ENCODE results near the gene MASP2. TPM values are rescaled to one million over a fixed set of nuclear protein-coding genes. Genes with fewer than 3 reads are reported as not detected.
A peak's percentile ranks its signal among the peaks of the same experiment; 100 is the strongest.

MASP2 gene
- total RNA-seq, 1 donor from 2014 or later: not detected

- H3K36me3 ChIP-seq (ENCODE audit: control insufficient read depth, insufficient read depth, low read length): peaks cover 2% of the 10 kb centered on the region
- no peak for DNase-seq (ENCODE audit: low read depth)
- H3K27me3 ChIP-seq (ENCODE audit: control insufficient read depth, insufficient read depth, low read length): no peaks in the 10 kb centered on the region
- peak overlapping the region; percentile 92 for H3K4me3 ChIP-seq (ENCODE audit: low read depth, low read length)
- TF ChIP-seq CTCF (IDR thresholded peaks at IDR 0.05; ENCODE audit: insufficient read depth, low read length, poor library complexity, severe bottlenecking): no peak
Observed at GRCh38 chr1:11059155-11059967, 12.3 kb upstream of the MASP2 start.

- no peak for TF ChIP-seq CTCF (IDR thresholded peaks at IDR 0.05; ENCODE audit: insufficient read depth, low read length, poor library complexity, severe bottlenecking)
- DNase-seq (ENCODE audit: low read depth): no peak
- Histone ChIP-seq H3K4me3 (ENCODE audit: low read depth, low read length) (peak overlapping the region; percentile 92), H3K36me3 (ENCODE audit: control insufficient read depth, insufficient read depth, low read length) (peaks cover 3% of the 10 kb centered on the region), H3K27me3 (ENCODE audit: control insufficient read depth, insufficient read depth, low read length) (no peaks in the 10 kb centered on the region)
Observed at GRCh38 chr1:11058595-11059154, 11.6 kb upstream of the MASP2 start.

- DNase-seq (ENCODE audit: low read depth): no peak
- Histone ChIP-seq H3K4me3 (ENCODE audit: low read depth, low read length) (no peak overlapping the region), H3K27me3 (ENCODE audit: control insufficient read depth, insufficient read depth, low read length) (peaks cover 4% of the 10 kb centered on the region), H3K36me3 (ENCODE audit: control insufficient read depth, insufficient read depth, low read length) (peaks cover 3% of the 10 kb centered on the region)
- TF ChIP-seq CTCF (IDR thresholded peaks at IDR 0.05; ENCODE audit: insufficient read depth, low read length, poor library complexity, severe bottlenecking): no peak
Observed at GRCh38 chr1:11058026-11058425, 11.0 kb upstream of the MASP2 start.

- no peak for DNase-seq (ENCODE audit: low read depth)
- Histone ChIP-seq H3K4me3 (ENCODE audit: low read depth, low read length) (no peak overlapping the region), H3K27me3 (ENCODE audit: control insufficient read depth, insufficient read depth, low read length) (peaks cover 10% of the 10 kb centered on the region), H3K36me3 (ENCODE audit: control insufficient read depth, insufficient read depth, low read length) (peaks cover 3% of the 10 kb centered on the region)
- TF ChIP-seq CTCF (IDR thresholded peaks at IDR 0.05; ENCODE audit: insufficient read depth, low read length, poor library complexity, severe bottlenecking): no peak
Observed at GRCh38 chr1:11057477-11057876, 10.4 kb upstream of the MASP2 start.

- no peak for DNase-seq (ENCODE audit: low read depth)
- Histone ChIP-seq H3K4me3 (ENCODE audit: low read depth, low read length) (no peak overlapping the region), H3K36me3 (ENCODE audit: control insufficient read depth, insufficient read depth, low read length) (peaks cover 3% of the 10 kb centered on the region), H3K27me3 (ENCODE audit: control insufficient read depth, insufficient read depth, low read length) (peaks cover 10% of the 10 kb centered on the region)
- no peak for TF ChIP-seq CTCF (IDR thresholded peaks at IDR 0.05; ENCODE audit: insufficient read depth, low read length, poor library complexity, severe bottlenecking)
Observed at GRCh38 chr1:11056504-11056903, 9.5 kb upstream of the MASP2 start.
